Brain microvascular endothelial cell (primary cell): Measurements from ENCODE around the gene SPATS2L.

Source experiments
- DNase-seq: peaks from one replicate; pipeline ENCODE4 v3.0.0-alpha.2; 2020
- H3K27ac ChIP-seq: fragments of 250-450 bp; sonication (Bioruptor Pico); 2 replicates; pipeline ENCODE4 v1.5.1; 2020; ENCODE audit warnings: mild to moderate bottlenecking, moderate library complexity
- H3K27me3 ChIP-seq: fragments of 250-450 bp; sonication (Bioruptor Pico); replicated peaks from 2 replicates; pipeline ENCODE4 v1.5.1; 2020; ENCODE audit warnings: mild to moderate bottlenecking
- H3K36me3 ChIP-seq: fragments of 250-450 bp; sonication (Bioruptor Pico); replicated peaks from 2 replicates; pipeline ENCODE4 v1.5.1; 2020; ENCODE audit warnings: mild to moderate bottlenecking
- H3K4me3 ChIP-seq: 2 replicates; pipeline ENCODE4 v1.5.1; 2011; ENCODE audit warnings: low read depth, mild to moderate bottlenecking, control low read depth, low read length, moderate library complexity
- CTCF ChIP-seq: IDR thresholded peaks from 2 replicates; pipeline ENCODE4 v1.5.1; 2011; ENCODE audit warnings: low read depth, mild to moderate bottlenecking, moderate library complexity, low read length, control low read depth, inconsistent platforms; ENCODE audit errors: missing control alignments
- in situ Hi-C: cut with HindIII; loops from 2 replicates; pipeline ENCODE4 v1.10.0; 2017; ENCODE audit warnings: low sequenced_read_pairs, low pct_ligation_motif_present

Gene SPATS2L

GRCh38 chr2:200428961-200429665 is 122.6 kb downstream of the SPATS2L start:
- no peaks in the 10 kb centered on the region for H3K27me3 ChIP-seq
- H3K36me3 ChIP-seq = peaks cover 6% of the 10 kb centered on the region
- no peak overlapping the region for H3K27ac ChIP-seq
- TF ChIP-seq CTCF = no peak
- in situ Hi-C loops = no loop called here
- no peak overlapping the region for H3K4me3 ChIP-seq
- DNase-seq = no peak

GRCh38 chr2:200430017-200430416 is 123.5 kb downstream of the SPATS2L start:
- no peaks in the 10 kb centered on the region for H3K27me3 ChIP-seq
- H3K4me3 ChIP-seq = no peak overlapping the region
- DNase-seq = no peak
- no peak overlapping the region for H3K27ac ChIP-seq
- no peak for TF ChIP-seq CTCF
- H3K36me3 ChIP-seq = peaks cover 6% of the 10 kb centered on the region
- in situ Hi-C loops = no loop called here

GRCh38 chr2:200431996-200432705 is 125.7 kb downstream of the SPATS2L start:
- Histone ChIP-seq H3K27ac (no peak overlapping the region), H3K27me3 (no peaks in the 10 kb centered on the region), H3K36me3 (peaks cover 13% of the 10 kb centered on the region), H3K4me3 (no peak overlapping the region)
- in situ Hi-C loops = no loop called here
- DNase-seq = peak; percentile 12
- no peak for TF ChIP-seq CTCF

GRCh38 chr2:200435379-200435778 is 128.9 kb downstream of the SPATS2L start:
- Histone ChIP-seq H3K27ac (peak overlapping the region; percentile 42), H3K36me3 (peaks cover 11% of the 10 kb centered on the region), H3K4me3 (no peak overlapping the region), H3K27me3 (no peaks in the 10 kb centered on the region)
- DNase-seq = peak; percentile 63
- no peak for TF ChIP-seq CTCF
- in situ Hi-C loops = no loop called here

GRCh38 chr2:200438251-200438650 is 131.8 kb downstream of the SPATS2L start:
- in situ Hi-C loops = no loop called here
- no peak for DNase-seq
- TF ChIP-seq CTCF = no peak
- H3K4me3 ChIP-seq = no peak overlapping the region
- no peak overlapping the region for H3K27ac ChIP-seq
- no peaks in the 10 kb centered on the region for H3K27me3 ChIP-seq
- peaks cover 17% of the 10 kb centered on the region for H3K36me3 ChIP-seq

- Histone ChIP-seq H3K36me3 (peaks cover 17% of the 10 kb centered on the region), H3K27me3 (no peaks in the 10 kb centered on the region), H3K27ac (no peak overlapping the region), H3K4me3 (no peak overlapping the region)
- TF ChIP-seq CTCF = no peak
- in situ Hi-C loops = no loop called here
- DNase-seq = no peak
Observed at GRCh38 chr2:200438846-200439245, 132.4 kb downstream of the SPATS2L start.
